DMS 273 treated with DMSO at 0.1 percent for 48 hours (cell line): ENCODE data around the gene SLMAP.

Experiments
- DNase-seq: peaks from one replicate; lab custom pipeline; 2025; lab: John Stamatoyannopoulos, UW

SLMAP gene

DNA sequence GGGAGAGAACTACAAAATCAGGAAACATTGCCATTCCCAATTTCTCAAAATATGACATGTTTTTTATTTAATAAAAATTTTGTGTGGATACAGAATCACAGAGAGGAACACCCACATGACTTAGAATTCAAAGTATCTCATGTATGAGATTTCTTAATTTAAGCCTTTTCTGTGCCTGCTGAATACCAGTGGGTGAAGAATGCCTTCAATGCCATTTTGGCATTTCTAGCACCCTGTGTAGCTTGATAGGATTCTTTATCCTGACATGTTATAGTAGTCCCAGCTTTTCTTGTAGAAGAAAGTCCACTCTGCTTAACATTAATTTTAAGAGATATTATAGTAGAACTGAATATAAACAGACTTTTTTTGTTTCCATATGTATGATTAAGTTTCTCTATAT is 3.1 kb upstream of the SLMAP start:
- DNase-seq: no peak

GRCh38 chr3:57755368-57755675 is 787 bp upstream of the SLMAP start:
- no peak for DNase-seq

DNA sequence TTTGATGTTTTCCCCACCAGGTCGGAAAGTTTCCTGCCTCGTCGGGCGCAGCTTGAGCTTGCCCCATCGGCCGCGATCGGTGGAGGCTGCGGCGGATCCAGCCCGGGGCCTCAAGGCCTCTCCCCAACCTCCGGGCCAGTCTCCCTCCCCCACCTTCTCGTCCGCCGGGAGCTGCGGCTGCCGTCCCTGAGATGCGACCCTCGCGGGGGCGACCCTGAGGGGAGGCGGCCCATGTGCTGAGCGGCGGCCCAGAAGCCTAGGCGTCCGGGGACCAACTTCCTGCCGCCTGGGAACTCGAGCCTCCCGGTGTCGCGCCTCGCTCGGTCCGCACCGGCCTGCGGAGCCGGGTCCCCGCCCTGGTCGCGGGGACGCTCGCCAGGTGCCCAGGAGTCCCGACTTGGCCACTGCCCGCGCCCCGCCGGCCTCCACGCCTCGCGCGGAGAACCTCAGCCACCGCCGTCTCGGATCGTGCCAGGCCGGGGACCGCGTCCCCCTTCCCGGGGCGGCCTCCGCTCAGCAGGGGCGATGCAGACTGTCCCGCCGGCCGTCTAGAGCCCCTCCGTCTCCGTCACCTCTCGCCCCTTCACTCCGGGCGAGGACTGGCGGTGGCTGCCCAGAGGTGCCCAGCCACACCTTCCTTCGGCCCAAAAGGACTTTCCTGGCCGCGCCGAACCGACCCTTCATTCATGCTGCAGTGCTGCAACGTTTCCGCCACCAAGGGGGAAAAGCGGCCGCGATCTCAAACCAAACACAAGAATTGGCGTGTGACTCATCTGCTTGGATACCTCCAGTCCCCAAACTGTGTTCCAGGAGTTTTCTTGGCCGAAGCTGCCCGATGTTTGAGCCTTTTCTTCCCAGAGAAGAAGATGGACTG is 656 bp downstream of the SLMAP start:
- no peak for DNase-seq

GRCh38 chr3:57757642-57758297 is 1.7 kb downstream of the SLMAP start:
- DNase-seq: no peak

GRCh38 chr3:57758686-57759085 is 2.6 kb downstream of the SLMAP start:
- no peak for DNase-seq

DNA sequence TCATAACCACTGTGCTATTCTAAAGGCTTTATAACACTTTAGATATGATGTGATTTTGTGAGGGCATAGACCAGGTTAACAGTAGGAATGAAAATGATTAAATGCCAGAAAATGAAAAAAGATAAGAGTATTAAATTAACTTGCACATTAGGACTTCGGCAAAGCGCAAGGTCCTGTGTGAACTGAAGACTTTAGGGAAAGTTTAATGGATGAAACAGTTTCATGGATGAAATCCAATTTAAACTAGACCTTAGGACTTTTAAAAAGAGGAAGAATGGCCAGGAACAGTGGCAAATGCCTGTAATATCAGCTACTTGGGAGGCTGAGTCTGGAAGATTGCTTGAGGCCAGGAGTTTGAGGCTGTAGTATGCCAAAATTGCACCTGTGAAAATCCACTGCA is 8.7 kb downstream of the SLMAP start:
- no peak for DNase-seq

- DNase-seq: no peak
These were observed 12.5 kb downstream of the SLMAP start for GRCh38 chr3:57768595-57768994.

DNA sequence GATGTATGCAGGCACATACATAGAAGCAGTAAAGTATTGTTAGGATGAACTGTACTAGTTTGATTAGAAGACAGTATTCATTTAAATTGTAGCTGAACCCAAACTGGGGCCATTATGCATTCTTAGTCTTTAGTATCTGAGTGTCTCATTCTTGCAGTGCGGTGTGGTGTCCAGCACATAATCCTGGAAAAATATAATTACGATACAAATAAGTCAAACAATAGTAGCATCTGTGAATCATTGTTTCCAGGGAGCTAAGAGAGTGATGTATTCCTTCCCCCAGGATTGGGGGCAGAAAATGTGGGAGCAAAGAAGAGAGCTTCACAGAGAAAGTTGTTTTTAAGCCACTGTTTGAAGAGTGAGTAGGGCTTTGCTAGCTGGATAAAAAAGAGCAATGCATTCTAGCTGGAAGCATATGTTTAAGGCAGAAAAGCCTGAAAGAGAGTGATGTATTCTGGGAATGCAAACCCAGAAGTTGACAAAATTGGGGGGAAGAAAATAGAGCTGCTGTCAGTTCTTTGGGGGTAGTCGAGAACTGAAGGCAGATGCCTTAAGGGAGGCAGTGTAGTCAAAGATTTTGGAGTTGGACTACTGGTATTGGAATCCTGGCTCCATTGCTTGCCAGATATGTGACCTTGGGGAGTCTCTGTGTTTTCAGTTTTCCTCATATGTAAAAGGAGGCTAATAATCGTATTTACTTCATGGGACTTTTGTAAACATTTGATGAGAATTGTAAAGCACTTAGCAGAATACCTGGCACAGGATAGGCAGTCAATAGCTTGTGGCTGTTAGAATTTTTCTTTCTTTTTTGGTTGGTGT is 14.1 kb downstream of the SLMAP start:
- DNase-seq: no peak

DNA sequence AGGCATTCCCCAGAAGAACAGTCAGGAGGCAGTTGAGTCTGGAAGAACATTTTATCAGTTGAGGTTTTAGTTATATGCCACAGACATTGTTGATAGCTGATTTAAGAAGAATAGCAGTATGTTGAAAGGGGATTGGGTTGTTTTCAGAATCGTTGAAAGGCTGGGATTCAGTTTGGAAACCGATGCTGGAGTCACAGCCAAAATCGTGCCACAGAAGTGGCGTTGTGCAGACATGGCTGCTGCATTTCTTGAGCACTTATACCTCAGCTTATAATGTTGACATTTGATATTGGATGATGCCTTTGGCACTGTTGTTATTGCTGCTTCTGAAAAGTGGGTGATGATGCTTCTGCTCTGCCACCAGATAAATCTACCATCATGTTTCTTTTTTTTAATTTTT is 16.1 kb downstream of the SLMAP start:
- no peak for DNase-seq

- no peak for DNase-seq
These were observed 21.7 kb downstream of the SLMAP start for GRCh38 chr3:57777774-57778173.

DNA sequence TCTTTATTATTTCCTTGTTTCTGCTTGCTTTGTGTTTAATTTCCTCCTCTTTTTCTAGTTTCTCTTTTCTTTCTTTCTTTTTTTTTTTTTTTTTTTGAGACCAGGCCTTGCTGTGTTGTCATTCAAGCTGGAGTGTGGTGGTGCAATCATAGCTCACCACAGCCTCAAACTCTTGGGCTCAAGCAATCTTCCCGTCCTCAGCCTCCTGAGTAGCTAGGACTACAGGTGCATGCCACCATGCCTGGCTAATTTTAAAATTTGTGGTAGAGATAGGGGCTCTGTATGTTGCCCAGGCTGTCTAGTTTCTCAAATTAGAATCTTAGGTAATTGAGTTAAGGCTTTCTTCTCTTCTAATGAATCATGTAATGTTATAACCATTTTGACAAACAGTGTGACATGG is 22.4 kb downstream of the SLMAP start:
- DNase-seq: no peak

DNA sequence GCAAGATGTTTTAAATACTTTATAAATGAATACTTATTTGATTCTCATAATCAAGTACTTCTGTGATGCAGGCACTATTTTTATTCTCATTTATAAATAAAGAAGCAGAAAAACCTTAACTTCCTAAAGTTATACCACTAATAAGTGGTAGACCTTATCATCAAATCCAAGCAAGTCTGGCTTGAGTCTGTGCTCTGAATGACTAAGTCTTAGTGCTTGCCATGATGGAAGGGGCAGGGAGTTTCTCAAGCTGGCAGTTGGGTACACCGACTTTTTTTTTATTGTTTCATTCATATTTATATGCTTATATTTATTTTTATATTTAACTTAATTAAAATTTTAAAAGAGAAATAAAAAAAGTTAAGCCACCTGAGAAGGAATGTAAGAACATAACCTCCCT is 23.6 kb downstream of the SLMAP start:
- no peak for DNase-seq

GRCh38 chr3:57783186-57784088 is 27.3 kb downstream of the SLMAP start:
- DNase-seq: no peak

GRCh38 chr3:57784089-57784735 is 28.1 kb downstream of the SLMAP start:
- DNase-seq: no peak

DNA sequence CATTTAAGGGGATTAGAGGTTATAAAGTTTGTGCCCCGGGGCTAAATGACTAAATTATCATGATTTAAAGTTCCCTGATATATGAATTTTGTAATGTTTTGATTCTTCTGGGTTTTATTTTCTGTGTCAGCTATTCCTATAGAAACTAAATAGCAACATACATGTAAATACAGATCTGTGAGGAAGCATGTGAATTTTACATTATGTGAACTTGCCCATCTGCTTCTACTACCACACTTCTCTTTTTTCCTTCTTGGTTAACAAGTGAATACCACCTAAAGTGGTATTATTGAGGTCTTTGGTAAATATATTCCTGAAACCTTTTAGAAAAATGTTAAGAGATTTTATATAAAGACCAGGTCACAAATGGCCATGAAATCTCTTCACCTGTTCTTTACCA is 29.3 kb downstream of the SLMAP start:
- no peak for DNase-seq

DNA sequence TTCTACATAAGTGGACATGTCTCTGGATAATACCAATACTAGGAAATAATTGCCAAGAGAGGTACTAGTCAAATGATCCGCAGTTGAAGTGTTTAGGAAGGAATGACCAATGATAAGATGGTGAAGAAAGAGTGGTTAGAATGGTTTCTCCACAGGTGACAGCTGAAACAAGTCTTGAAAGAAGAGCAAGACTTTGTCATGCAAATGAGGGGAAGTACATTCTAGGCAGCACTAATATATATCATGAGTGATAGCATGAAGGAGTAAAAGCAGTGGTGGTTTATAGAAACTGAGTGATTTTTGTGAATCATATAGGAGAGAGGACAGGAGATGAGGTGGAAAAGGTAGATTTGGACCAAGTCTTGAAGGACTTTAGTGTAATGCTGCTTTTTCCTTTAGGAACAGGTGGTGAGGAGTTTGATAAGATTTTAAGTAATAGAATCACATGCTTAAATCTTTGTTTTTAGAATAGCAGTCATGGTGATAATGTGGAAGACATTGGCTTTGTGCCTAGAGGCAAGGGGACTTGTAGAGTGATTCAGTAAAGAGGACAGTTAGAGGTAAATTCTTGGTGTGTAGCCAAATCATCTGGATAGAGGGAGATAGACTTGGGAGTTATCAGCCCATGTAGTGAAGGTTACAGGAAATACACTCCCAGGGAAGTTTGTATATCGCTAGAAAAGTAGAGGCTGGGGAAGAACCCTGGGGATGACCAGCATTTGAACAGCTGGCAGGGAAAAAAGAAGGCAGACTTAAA is 31.9 kb downstream of the SLMAP start:
- no peak for DNase-seq

- no peak for DNase-seq
These were observed 32.5 kb downstream of the SLMAP start for GRCh38 chr3:57788624-57789018.

DNA sequence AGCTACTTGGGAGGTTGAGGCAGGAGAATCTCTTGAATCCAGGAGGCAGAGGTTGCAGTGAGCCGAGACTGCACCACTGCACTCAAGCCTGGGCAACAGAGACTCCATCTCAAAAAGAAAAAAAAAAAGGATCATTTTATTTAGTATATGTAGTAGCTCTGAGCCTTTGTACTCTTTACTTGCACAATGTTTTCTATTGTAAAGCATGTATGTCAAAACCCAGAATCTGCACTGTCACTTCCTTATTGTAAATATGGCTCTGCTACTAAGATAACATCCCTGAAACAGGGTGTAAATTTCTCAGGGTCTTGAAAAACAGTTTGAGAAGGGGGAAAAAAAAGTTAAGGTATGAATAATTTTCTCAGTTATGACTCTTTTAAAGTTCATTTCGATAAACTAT is 35.1 kb downstream of the SLMAP start:
- DNase-seq: no peak

DNA sequence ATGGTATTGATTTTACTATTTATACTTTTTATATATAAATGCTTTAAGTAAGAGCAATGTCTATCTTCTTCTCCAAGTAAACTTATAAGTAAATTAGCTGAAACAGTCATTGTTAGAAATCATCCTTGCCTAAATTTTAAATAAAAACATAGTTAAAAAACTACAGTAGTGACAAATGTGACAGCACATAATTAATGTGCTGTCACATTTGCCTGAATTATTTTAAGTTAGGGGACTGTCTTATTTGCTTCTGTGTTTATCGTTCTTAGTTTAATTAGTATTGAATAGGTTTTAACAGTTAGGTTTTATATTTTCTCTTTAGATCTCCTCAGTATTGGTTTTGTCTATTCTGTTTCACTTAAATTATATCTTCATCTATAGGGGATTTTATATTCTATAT is 36.1 kb downstream of the SLMAP start:
- no peak for DNase-seq

DNA sequence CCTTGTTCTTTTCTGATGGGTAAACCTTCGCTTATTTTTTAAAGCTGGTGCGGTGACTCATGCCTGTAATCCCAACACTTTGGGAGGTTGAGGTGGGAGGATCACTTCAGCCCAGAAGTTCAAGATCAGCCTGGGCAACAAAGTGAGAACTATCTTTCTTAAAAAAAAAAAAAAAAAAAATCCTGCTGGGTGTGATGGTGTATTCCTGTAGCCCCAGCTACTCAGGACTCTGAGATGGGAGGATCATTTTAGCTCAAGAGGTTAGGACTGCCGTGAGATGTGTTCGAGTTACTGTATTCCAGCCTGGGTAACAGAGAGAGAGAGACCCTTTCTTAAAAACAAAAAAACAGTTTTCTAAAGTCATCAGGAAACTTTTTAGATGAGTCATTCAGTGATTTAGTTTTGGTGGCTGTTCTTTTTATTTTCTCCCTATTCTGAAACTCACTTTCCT is 37.7 kb downstream of the SLMAP start:
- no peak for DNase-seq

DNA sequence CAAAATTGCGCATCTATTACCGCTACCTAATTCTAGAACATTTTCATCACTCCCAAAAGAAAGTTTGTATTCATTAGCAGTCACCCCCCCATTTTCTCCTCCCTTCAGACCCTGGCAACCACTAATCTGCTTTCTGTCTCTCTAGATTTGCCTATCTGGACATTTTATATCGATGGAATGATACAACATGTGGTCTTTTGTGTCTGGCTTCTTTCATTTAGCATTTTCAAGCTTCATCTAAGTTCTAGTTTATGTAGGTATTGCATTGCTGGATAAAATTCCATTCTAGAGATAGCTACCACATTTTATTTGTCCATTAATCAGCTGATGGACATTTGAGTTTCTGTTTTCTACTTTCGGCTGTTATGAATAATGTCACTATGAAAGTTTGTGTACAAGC is 38.4 kb downstream of the SLMAP start:
- DNase-seq: no peak
